Smooth muscle cell (in vitro differentiated cells): ENCODE results near the gene INPP4A. TPM values are rescaled to one million over a fixed set of nuclear protein-coding genes. Genes with fewer than 3 reads are reported as not detected.

Source experiments
- DNase-seq: peaks from one replicate; lab custom pipeline; 2025; ENCODE audit not compliant: unreplicated experiment; lab: John Stamatoyannopoulos, UW
- H2AFZ ChIP-seq: fragments of 200-600 bp; sonication (generic); 2 replicates; pipeline ENCODE4 v1.6.0; 2016; ENCODE audit warnings: antibody characterized with exemption, low read depth, mild to moderate bottlenecking
- H3F3A ChIP-seq: fragments of 200-600 bp; sonication (generic); 2 replicates; pipeline ENCODE4 v1.6.0; 2017; ENCODE audit warnings: antibody characterized with exemption, low read depth
- H3K27ac ChIP-seq: fragments of 200-600 bp; sonication (generic); 2 replicates; pipeline ENCODE4 v1.5.1; 2016; ENCODE audit warnings: low read depth, mild to moderate bottlenecking
- H3K27me3 ChIP-seq: fragments of 200-600 bp; sonication (generic); 2 replicates; pipeline ENCODE4 v1.6.1; 2016; ENCODE audit warnings: low read depth, mild to moderate bottlenecking
- H3K36me3 ChIP-seq: fragments of 200-600 bp; sonication (generic); 2 replicates; pipeline ENCODE4 v1.5.1; 2016; ENCODE audit warnings: low read depth
- H3K4me1 ChIP-seq: fragments of 200-600 bp; sonication (generic); 2 replicates; pipeline ENCODE4 v1.5.1; 2016; ENCODE audit warnings: low read depth
- H3K4me2 ChIP-seq: fragments of 200-600 bp; sonication (generic); 2 replicates; pipeline ENCODE4 v1.6.0; 2016; ENCODE audit warnings: mild to moderate bottlenecking
- H3K4me3 ChIP-seq: fragments of 200-600 bp; sonication (generic); 2 replicates; pipeline ENCODE4 v1.5.1; 2016; ENCODE audit warnings: mild to moderate bottlenecking
- H3K79me2 ChIP-seq: fragments of 200-600 bp; sonication (generic); 2 replicates; pipeline ENCODE4 v1.6.0; 2016; ENCODE audit warnings: low read depth, mild to moderate bottlenecking
- H3K9ac ChIP-seq: fragments of 200-600 bp; sonication (generic); 2 replicates; pipeline ENCODE4 v1.6.0; 2016; ENCODE audit warnings: low read depth
- H3K9me3 ChIP-seq: fragments of 200-600 bp; sonication (generic); replicated peaks from 2 replicates; pipeline ENCODE4 v1.5.1; 2016; ENCODE audit warnings: low read depth
- H4K20me1 ChIP-seq: fragments of 200-600 bp; sonication (generic); 2 replicates; pipeline ENCODE4 v1.6.0; 2016; ENCODE audit warnings: low read depth
- CTCF ChIP-seq: fragments of 200-600 bp; sonication (generic); IDR thresholded peaks from 2 replicates; pipeline ENCODE4 v1.5.1; 2017; ENCODE audit warnings: borderline replicate concordance, mild to moderate bottlenecking, antibody characterized with exemption; ENCODE audit not compliant: insufficient read depth, poor library complexity, severe bottlenecking
- WGBS: methylation state at CpG from one replicate; pipeline ENCODE4 v1.1.7; 2016; ENCODE audit warnings: low lambda C conversion rate; 5-methylcytosine and 5-hydroxymethylcytosine counted together
- polyA plus RNA-seq: library from polyadenylated mRNA; unstranded; fragments of >200 nt; fragmentation: Nextera tagmentation; extraction: Ambion mirVana; gene quantifications from 2 replicates; pipeline ENCODE4 v1.2.1, GENCODE V29; 2016
- total RNA-seq: library from RNA; depleted of rRNA; stranded (reverse); fragments of >200 nt; gene quantifications from 2 replicates; pipeline ENCODE4 v1.2.3, GENCODE V29; 2014

Gene INPP4A
- total and polyA plus RNA-seq, 2 experiments from 2014 or later: 10.1 to 17.3 TPM

- no peaks in the 10 kb centered on the region for H3K27me3 ChIP-seq
- no peaks in the 10 kb centered on the region for H3F3A ChIP-seq
- no peaks in the 10 kb centered on the region for H4K20me1 ChIP-seq
- WGBS: 57% methylated on average over 1 of the region's 1 CpG
- peaks cover 6% of the 10 kb centered on the region for H3K36me3 ChIP-seq
- no peak for TF ChIP-seq CTCF
- H3K27ac ChIP-seq: no peak overlapping the region
- no peak overlapping the region for H3K4me3 ChIP-seq
- H2AFZ ChIP-seq: no peak overlapping the region
- H3K9ac ChIP-seq: no peak overlapping the region
- no peaks in the 10 kb centered on the region for H3K79me2 ChIP-seq
- no peak for DNase-seq
- no peak overlapping the region for H3K4me2 ChIP-seq
- H3K9me3 ChIP-seq: peaks cover 3% of the 10 kb centered on the region
- no peaks in the 10 kb centered on the region for H3K4me1 ChIP-seq
Measured at GRCh38 chr2:98530114-98530513, 85.5 kb downstream of the INPP4A start.

DNA sequence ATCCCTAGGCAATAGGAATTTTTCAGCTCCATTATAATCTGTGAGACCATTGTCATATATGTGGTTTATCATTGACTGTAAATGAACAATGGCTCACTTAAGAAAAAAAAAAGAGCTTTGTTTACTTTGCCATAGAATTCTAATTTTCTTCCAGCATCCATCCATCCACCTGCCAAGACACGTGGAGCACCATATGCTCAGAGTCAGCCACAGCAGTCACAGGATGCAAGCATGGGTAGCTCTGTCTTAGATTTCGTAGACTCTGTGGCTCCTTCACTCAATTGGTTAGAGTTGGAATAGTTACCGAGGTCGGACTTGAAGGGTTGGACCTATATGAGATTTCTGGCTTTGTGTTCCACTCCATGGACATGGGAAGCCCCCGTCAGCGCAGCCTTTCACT is 88.1 kb downstream of the INPP4A start:
- Histone ChIP-seq H3K27ac (no peak overlapping the region), H3K4me2 (no peak overlapping the region), H3K4me1 (no peaks in the 10 kb centered on the region), H3K36me3 (no peaks in the 10 kb centered on the region), H3K79me2 (no peaks in the 10 kb centered on the region), H2AFZ (no peak overlapping the region), H3K9ac (no peak overlapping the region), H3K27me3 (no peaks in the 10 kb centered on the region), H4K20me1 (no peaks in the 10 kb centered on the region), H3K9me3 (no peaks in the 10 kb centered on the region), H3F3A (no peaks in the 10 kb centered on the region), H3K4me3 (no peak overlapping the region)
- no peak for DNase-seq
- no peak for TF ChIP-seq CTCF
- WGBS: 96% methylated on average over 6 of the region's 6 CpGs

GRCh38 chr2:98533547-98533946 is 88.9 kb downstream of the INPP4A start:
- no peak for TF ChIP-seq CTCF
- no peaks in the 10 kb centered on the region for H3K4me1 ChIP-seq
- H3K79me2 ChIP-seq: no peaks in the 10 kb centered on the region
- H3F3A ChIP-seq: no peaks in the 10 kb centered on the region
- 86% methylated on average over 1 of the region's 1 CpG for WGBS
- DNase-seq: no peak
- no peaks in the 10 kb centered on the region for H4K20me1 ChIP-seq
- H3K36me3 ChIP-seq: no peaks in the 10 kb centered on the region
- H3K27me3 ChIP-seq: no peaks in the 10 kb centered on the region
- H3K9me3 ChIP-seq: no peaks in the 10 kb centered on the region
- no peak overlapping the region for H3K9ac ChIP-seq
- H3K4me3 ChIP-seq: no peak overlapping the region
- no peak overlapping the region for H3K27ac ChIP-seq
- no peak overlapping the region for H3K4me2 ChIP-seq
- H2AFZ ChIP-seq: no peak overlapping the region

- DNase-seq: no peak
- WGBS: 96% methylated on average over 3 of the region's 3 CpGs
- TF ChIP-seq CTCF: no peak
- H3K4me2 ChIP-seq: no peak overlapping the region
- H3K4me3 ChIP-seq: no peak overlapping the region
- no peaks in the 10 kb centered on the region for H4K20me1 ChIP-seq
- H2AFZ ChIP-seq: no peak overlapping the region
- no peaks in the 10 kb centered on the region for H3K27me3 ChIP-seq
- H3K9ac ChIP-seq: no peak overlapping the region
- no peaks in the 10 kb centered on the region for H3K4me1 ChIP-seq
- no peaks in the 10 kb centered on the region for H3K36me3 ChIP-seq
- no peak overlapping the region for H3K27ac ChIP-seq
- no peaks in the 10 kb centered on the region for H3K9me3 ChIP-seq
- H3K79me2 ChIP-seq: no peaks in the 10 kb centered on the region
- no peaks in the 10 kb centered on the region for H3F3A ChIP-seq
Measured at GRCh38 chr2:98534761-98535160, 90.1 kb downstream of the INPP4A start.
